GM12801 (cell line): ENCODE data around the gene DBI.

ENCODE experiments used
- CTCF ChIP-seq: IDR thresholded peaks from one replicate; pipeline ENCODE4 v1.5.1; 2011; ENCODE audit warnings: control low read depth; ENCODE audit not compliant: insufficient read length; ENCODE audit errors: extremely low read depth

Gene DBI

GRCh38 chr2:119387381-119388129 is 20.8 kb downstream of the DBI start:
- no peak for TF ChIP-seq CTCF

GRCh38 chr2:119389615-119390306 is 23.0 kb downstream of the DBI start:
- no peak for TF ChIP-seq CTCF

GRCh38 chr2:119393971-119394748 is 27.4 kb downstream of the DBI start:
- TF ChIP-seq CTCF: no peak

- no peak for TF ChIP-seq CTCF
These were observed 30.4 kb downstream of the DBI start for GRCh38 chr2:119397196-119397595.

- no peak for TF ChIP-seq CTCF
These were observed 35.3 kb downstream of the DBI start for GRCh38 chr2:119402106-119402505.

GRCh38 chr2:119402645-119403560 is 36.1 kb downstream of the DBI start:
- no peak for TF ChIP-seq CTCF

- TF ChIP-seq CTCF: no peak
These were observed 38.4 kb downstream of the DBI start for GRCh38 chr2:119405151-119405550.
